Type B pancreatic cell (in vitro differentiated cells): Measurements from ENCODE around the gene CDKAL1. TPM values are rescaled to one million over a fixed set of nuclear protein-coding genes. Genes with fewer than 3 reads are reported as not detected.
"Not testable (repeated sequence)": the region's sequence is repeated elsewhere in the genome, so short reads cannot be mapped to it uniquely, and the experiment has no call there.

ENCODE experiments used
- DNase-seq: peaks from one replicate; pipeline ENCODE4 v3.0.0; 2021; ENCODE audit warnings: mixed read lengths; ENCODE audit not compliant: unreplicated experiment; ENCODE audit errors: extremely low spot score
- H3K27ac Mint-ChIP-seq: 2 replicates; pipeline ENCODE4 v1.8.0; 2021; ENCODE audit warnings: mild to moderate bottlenecking, mixed read lengths
- H3K27me3 Mint-ChIP-seq: 2 replicates; pipeline ENCODE4 v1.8.0; 2021; ENCODE audit warnings: mixed read lengths
- H3K36me3 Mint-ChIP-seq: 2 replicates; pipeline ENCODE4 v1.8.0; 2021; ENCODE audit warnings: mixed read lengths
- H3K4me1 Mint-ChIP-seq: one replicate; pipeline ENCODE4 v1.8.0; 2021; ENCODE audit warnings: mixed read lengths; ENCODE audit not compliant: unreplicated experiment
- H3K4me3 Mint-ChIP-seq: 2 replicates; pipeline ENCODE4 v1.8.0; 2021; ENCODE audit warnings: mild to moderate bottlenecking, mixed read lengths
- H3K9me3 Mint-ChIP-seq: 2 replicates; pipeline ENCODE4 v1.8.0; 2021; ENCODE audit warnings: mixed read lengths
- CTCF ChIP-seq: fragments of 200-600 bp; sonication (generic); conservative IDR thresholded peaks from 2 replicates; pipeline ENCODE4 v1.5.0; 2021; ENCODE audit warnings: antibody characterized with exemption, mild to moderate bottlenecking
- total RNA-seq: library from RNA; stranded (reverse); gene quantifications from 2 replicates; pipeline ENCODE4 v1.2.1, GENCODE V29; 2021; ENCODE audit warnings: low replicate concordance

CDKAL1 gene
- total RNA-seq, 1 donor from 2014 or later: 21.0 TPM

GRCh38 chr6:20497216-20498040 is 36.8 kb upstream of the CDKAL1 start:
- no peak for DNase-seq
- H3K27ac Mint-ChIP-seq: no peak overlapping the region
- no peaks in the 10 kb centered on the region for H3K27me3 Mint-ChIP-seq
- H3K36me3 Mint-ChIP-seq: no peaks in the 10 kb centered on the region
- no peak for TF ChIP-seq CTCF
- peaks cover 6% of the 10 kb centered on the region for H3K4me1 Mint-ChIP-seq
- H3K9me3 Mint-ChIP-seq: no peaks in the 10 kb centered on the region
- H3K4me3 Mint-ChIP-seq: no peak overlapping the region

GRCh38 chr6:20498041-20498385 is 36.2 kb upstream of the CDKAL1 start:
- Mint-ChIP-seq H3K36me3 (no peaks in the 10 kb centered on the region), H3K27me3 (no peaks in the 10 kb centered on the region), H3K4me1 (peaks cover 6% of the 10 kb centered on the region), H3K4me3 (no peak overlapping the region), H3K27ac (no peak overlapping the region), H3K9me3 (no peaks in the 10 kb centered on the region)
- DNase-seq: no peak
- TF ChIP-seq CTCF: no peak

- no peak for TF ChIP-seq CTCF
- H3K4me1 Mint-ChIP-seq: peaks cover 4% of the 10 kb centered on the region
Observed at GRCh38 chr6:20509212-20509611, 25.0 kb upstream of the CDKAL1 start.

GRCh38 chr6:20511852-20512251 is 22.4 kb upstream of the CDKAL1 start:
- no peaks in the 10 kb centered on the region for H3K27me3 Mint-ChIP-seq
- H3K9me3 Mint-ChIP-seq: no peaks in the 10 kb centered on the region
- H3K27ac Mint-ChIP-seq: no peak overlapping the region
- no peak for DNase-seq
- H3K36me3 Mint-ChIP-seq: no peaks in the 10 kb centered on the region
- H3K4me3 Mint-ChIP-seq: no peak overlapping the region
- peaks cover 4% of the 10 kb centered on the region for H3K4me1 Mint-ChIP-seq
- TF ChIP-seq CTCF: no peak

More at GRCh38 chr6:20509212-20509611, 25.0 kb upstream of the CDKAL1 start:
- Mint-ChIP-seq H3K9me3 (no peaks in the 10 kb centered on the region), H3K27ac (no peak overlapping the region), H3K27me3 (no peaks in the 10 kb centered on the region), H3K4me3 (no peak overlapping the region), H3K36me3 (no peaks in the 10 kb centered on the region)
- DNase-seq: no peak

- H3K36me3 Mint-ChIP-seq, DNase-seq, H3K9me3 Mint-ChIP-seq, H3K27me3 Mint-ChIP-seq, H3K4me3 Mint-ChIP-seq, H3K27ac Mint-ChIP-seq: not testable (repeated sequence)
- peaks cover 13% of the 10 kb centered on the region for H3K4me1 Mint-ChIP-seq
Observed at GRCh38 chr6:20525208-20525607, 9.0 kb upstream of the CDKAL1 start.

- peak overlapping the region; percentile 18 for H3K4me3 Mint-ChIP-seq
Observed at GRCh38 chr6:20529086-20529448, 5.2 kb upstream of the CDKAL1 start.

More at GRCh38 chr6:20529086-20529448, 5.2 kb upstream of the CDKAL1 start:
- DNase-seq, H3K36me3 Mint-ChIP-seq, H3K9me3 Mint-ChIP-seq, H3K27me3 Mint-ChIP-seq, H3K27ac Mint-ChIP-seq: not testable (repeated sequence)
- peak; percentile 73 for TF ChIP-seq CTCF
- peaks cover 14% of the 10 kb centered on the region for H3K4me1 Mint-ChIP-seq
